ENCODE data around the gene RTP3. TPM values are rescaled to one million over a fixed set of nuclear protein-coding genes. Genes with fewer than 3 reads are reported as not detected.

RTP3 gene
- total and polyA plus RNA-seq, 2 experiments from 2014 or later = 0.16 TPM; not detected in 1

DNA sequence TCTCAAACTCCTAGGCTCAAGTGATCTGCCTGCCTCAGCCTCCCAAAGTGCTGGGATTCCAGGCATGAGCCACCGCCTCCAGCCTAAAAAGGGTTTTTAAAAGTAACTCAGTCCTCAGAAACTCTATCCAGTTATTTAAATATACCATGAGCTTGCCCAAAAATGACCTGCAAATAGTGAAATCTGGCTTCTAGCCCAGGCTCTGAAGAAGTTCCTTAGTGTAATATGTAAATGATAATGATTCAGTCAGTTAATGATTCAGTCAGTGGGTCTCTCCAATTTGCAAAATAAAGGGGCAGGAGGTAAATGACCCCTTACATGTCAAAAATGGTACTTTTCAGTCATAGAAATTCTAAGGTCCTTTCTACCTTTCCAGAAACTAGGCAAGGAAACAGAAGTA lies 39.5 kb downstream of the RTP3 start:
- Mint-ChIP-seq H3K9me3 (no peaks in the 10 kb centered on the region), H3K27me3 (ENCODE audit: insufficient read depth, low read depth, poor library complexity) (peaks cover 4% of the 10 kb centered on the region), H3K4me3 (no peak overlapping the region), H3K36me3 (ENCODE audit: low read depth) (peaks cover 7% of the 10 kb centered on the region; the same call in 2 of the 3 replicates), H3K27ac (no peak overlapping the region), H3K4me1 (peaks cover 13% of the 10 kb centered on the region; the same call in 2 of the 3 replicates)
- ATAC-seq = no peak
- Histone ChIP-seq H3K27ac (ENCODE audit: low read depth) (no peak overlapping the region; the same call in 1 of the 2 replicates), H4K20me1 (replicated peaks; ENCODE audit: insufficient read depth) (no peaks in the 10 kb centered on the region), H3K4me2 (no peak overlapping the region; the same call in 1 of the 2 replicates), H3K27me3 (ENCODE audit: insufficient read depth) (no peaks in the 10 kb centered on the region), H3K4me1 (ENCODE audit: insufficient read depth) (peaks cover 9% of the 10 kb centered on the region), H3K9me2 (ENCODE audit: insufficient read depth) (0 out of 2 replicates have a peak, but pooled peaks cover 9% of the 10 kb centered on the region), H3K79me2 (replicated peaks; ENCODE audit: insufficient read depth) (no peaks in the 10 kb centered on the region), H3K4me3 (no peak overlapping the region), H3K36me3 (ENCODE audit: insufficient read depth) (0 out of 2 replicates have a peak, but pooled peaks cover 5% of the 10 kb centered on the region), H3F3A (replicated peaks; ENCODE audit: low read depth) (no peaks in the 10 kb centered on the region), H2AFZ (no peak overlapping the region)
- no peak for DNase-seq (ENCODE audit: low spot score)
- TF ChIP-seq, protein P1, sequence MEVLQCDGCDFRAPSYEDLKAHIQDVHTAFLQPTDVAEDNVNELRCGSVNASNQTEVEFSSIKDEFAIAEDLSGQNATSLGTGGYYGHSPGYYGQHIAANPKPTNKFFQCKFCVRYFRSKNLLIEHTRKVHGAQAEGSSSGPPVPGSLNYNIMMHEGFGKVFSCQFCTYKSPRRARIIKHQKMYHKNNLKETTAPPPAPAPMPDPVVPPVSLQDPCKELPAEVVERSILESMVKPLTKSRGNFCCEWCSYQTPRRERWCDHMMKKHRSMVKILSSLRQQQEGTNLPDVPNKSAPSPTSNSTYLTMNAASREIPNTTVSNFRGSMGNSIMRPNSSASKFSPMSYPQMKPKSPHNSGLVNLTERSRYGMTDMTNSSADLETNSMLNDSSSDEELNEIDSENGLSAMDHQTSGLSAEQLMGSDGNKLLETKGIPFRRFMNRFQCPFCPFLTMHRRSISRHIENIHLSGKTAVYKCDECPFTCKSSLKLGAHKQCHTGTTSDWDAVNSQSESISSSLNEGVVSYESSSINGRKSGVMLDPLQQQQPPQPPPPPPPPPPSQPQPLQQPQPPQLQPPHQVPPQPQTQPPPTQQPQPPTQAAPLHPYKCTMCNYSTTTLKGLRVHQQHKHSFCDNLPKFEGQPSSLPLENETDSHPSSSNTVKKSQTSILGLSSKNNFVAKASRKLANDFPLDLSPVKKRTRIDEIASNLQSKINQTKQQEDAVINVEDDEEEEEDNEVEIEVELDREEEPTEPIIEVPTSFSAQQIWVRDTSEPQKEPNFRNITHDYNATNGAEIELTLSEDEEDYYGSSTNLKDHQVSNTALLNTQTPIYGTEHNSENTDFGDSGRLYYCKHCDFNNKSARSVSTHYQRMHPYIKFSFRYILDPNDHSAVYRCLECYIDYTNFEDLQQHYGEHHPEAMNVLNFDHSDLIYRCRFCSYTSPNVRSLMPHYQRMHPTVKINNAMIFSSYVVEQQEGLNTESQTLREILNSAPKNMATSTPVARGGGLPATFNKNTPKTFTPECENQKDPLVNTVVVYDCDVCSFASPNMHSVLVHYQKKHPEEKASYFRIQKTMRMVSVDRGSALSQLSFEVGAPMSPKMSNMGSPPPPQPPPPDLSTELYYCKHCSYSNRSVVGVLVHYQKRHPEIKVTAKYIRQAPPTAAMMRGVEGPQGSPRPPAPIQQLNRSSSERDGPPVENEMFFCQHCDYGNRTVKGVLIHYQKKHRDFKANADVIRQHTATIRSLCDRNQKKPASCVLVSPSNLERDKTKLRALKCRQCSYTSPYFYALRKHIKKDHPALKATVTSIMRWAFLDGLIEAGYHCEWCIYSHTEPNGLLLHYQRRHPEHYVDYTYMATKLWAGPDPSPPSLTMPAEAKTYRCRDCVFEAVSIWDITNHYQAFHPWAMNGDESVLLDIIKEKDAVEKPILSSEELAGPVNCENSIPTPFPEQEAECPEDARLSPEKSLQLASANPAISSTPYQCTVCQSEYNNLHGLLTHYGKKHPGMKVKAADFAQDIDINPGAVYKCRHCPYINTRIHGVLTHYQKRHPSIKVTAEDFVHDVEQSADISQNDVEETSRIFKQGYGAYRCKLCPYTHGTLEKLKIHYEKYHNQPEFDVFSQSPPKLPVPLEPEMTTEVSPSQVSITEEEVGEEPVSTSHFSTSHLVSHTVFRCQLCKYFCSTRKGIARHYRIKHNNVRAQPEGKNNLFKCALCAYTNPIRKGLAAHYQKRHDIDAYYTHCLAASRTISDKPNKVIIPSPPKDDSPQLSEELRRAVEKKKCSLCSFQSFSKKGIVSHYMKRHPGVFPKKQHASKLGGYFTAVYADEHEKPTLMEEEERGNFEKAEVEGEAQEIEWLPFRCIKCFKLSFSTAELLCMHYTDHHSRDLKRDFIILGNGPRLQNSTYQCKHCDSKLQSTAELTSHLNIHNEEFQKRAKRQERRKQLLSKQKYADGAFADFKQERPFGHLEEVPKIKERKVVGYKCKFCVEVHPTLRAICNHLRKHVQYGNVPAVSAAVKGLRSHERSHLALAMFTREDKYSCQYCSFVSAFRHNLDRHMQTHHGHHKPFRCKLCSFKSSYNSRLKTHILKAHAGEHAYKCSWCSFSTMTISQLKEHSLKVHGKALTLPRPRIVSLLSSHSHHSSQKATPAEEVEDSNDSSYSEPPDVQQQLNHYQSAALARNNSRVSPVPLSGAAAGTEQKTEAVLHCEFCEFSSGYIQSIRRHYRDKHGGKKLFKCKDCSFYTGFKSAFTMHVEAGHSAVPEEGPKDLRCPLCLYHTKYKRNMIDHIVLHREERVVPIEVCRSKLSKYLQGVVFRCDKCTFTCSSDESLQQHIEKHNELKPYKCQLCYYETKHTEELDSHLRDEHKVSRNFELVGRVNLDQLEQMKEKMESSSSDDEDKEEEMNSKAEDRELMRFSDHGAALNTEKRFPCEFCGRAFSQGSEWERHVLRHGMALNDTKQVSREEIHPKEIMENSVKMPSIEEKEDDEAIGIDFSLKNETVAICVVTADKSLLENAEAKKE (CRISPR knock-in tag; IDR thresholded peaks at IDR 0.05) = no peak
- TF ChIP-seq NANOG (IDR thresholded peaks at IDR 0.05; ENCODE audit: borderline replicate concordance) (no peak), CREB1 (CRISPR knock-in tag; IDR thresholded peaks at IDR 0.05; ENCODE audit: low read depth) (no peak), ZNF331 (CRISPR knock-in tag; IDR thresholded peaks at IDR 0.05; ENCODE audit: low read depth) (no peak), ZNF114 (CRISPR knock-in tag; IDR thresholded peaks at IDR 0.05) (no peak), JUNB (IDR thresholded peaks at IDR 0.05; ENCODE audit: unreplicated experiment) (no peak)
- TF ChIP-seq, protein P2, sequence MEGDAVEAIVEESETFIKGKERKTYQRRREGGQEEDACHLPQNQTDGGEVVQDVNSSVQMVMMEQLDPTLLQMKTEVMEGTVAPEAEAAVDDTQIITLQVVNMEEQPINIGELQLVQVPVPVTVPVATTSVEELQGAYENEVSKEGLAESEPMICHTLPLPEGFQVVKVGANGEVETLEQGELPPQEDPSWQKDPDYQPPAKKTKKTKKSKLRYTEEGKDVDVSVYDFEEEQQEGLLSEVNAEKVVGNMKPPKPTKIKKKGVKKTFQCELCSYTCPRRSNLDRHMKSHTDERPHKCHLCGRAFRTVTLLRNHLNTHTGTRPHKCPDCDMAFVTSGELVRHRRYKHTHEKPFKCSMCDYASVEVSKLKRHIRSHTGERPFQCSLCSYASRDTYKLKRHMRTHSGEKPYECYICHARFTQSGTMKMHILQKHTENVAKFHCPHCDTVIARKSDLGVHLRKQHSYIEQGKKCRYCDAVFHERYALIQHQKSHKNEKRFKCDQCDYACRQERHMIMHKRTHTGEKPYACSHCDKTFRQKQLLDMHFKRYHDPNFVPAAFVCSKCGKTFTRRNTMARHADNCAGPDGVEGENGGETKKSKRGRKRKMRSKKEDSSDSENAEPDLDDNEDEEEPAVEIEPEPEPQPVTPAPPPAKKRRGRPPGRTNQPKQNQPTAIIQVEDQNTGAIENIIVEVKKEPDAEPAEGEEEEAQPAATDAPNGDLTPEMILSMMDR (conservative IDR thresholded peaks at IDR 0.05; ENCODE audit: low read depth in 2 of 2) = no peak
- TF ChIP-seq, protein P3, sequence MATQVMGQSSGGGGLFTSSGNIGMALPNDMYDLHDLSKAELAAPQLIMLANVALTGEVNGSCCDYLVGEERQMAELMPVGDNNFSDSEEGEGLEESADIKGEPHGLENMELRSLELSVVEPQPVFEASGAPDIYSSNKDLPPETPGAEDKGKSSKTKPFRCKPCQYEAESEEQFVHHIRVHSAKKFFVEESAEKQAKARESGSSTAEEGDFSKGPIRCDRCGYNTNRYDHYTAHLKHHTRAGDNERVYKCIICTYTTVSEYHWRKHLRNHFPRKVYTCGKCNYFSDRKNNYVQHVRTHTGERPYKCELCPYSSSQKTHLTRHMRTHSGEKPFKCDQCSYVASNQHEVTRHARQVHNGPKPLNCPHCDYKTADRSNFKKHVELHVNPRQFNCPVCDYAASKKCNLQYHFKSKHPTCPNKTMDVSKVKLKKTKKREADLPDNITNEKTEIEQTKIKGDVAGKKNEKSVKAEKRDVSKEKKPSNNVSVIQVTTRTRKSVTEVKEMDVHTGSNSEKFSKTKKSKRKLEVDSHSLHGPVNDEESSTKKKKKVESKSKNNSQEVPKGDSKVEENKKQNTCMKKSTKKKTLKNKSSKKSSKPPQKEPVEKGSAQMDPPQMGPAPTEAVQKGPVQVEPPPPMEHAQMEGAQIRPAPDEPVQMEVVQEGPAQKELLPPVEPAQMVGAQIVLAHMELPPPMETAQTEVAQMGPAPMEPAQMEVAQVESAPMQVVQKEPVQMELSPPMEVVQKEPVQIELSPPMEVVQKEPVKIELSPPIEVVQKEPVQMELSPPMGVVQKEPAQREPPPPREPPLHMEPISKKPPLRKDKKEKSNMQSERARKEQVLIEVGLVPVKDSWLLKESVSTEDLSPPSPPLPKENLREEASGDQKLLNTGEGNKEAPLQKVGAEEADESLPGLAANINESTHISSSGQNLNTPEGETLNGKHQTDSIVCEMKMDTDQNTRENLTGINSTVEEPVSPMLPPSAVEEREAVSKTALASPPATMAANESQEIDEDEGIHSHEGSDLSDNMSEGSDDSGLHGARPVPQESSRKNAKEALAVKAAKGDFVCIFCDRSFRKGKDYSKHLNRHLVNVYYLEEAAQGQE (IDR thresholded peaks at IDR 0.05; ENCODE audit: unreplicated experiment) = no peak

All from GM23338 (cell line).